GM10847 (cell line): ENCODE results near the gene HOXC5.

Experiments used
- POLR2A ChIP-seq: IDR thresholded peaks from 2 replicates; pipeline ENCODE4 v1.6.1; 2011; ENCODE audit not compliant: insufficient read length; ENCODE audit errors: extremely low read depth

HOXC5 gene

DNA sequence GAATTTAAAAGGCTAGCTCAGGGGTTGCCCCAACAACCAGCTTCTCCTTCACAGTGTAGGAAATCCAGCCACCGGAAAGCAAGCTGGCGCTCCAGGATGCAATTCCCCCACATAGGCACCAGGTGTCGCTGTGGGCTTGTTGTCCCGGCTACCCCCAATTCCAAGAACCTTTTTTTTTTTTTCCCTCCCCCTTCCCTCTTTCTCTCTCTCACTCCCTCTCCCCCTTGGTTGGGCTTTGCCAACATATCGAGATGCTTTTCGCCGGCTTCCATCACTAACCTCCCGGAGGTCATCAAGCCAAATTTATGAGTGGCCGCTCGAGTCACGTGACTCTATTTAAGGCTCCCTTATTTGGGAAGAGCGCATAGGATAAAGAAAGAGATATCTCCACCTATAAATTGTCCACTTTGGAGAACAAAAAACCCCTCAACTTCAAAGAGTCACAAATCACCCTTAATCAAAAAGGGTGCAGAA is at the start of gene HOXC5:
HOXC5 (plus strand) TSS at position 424 of the 474 bp plus-strand sequence. CDS start 73 bp downstream, outside the sequence.
- TF ChIP-seq POLR2A = no peak

DNA sequence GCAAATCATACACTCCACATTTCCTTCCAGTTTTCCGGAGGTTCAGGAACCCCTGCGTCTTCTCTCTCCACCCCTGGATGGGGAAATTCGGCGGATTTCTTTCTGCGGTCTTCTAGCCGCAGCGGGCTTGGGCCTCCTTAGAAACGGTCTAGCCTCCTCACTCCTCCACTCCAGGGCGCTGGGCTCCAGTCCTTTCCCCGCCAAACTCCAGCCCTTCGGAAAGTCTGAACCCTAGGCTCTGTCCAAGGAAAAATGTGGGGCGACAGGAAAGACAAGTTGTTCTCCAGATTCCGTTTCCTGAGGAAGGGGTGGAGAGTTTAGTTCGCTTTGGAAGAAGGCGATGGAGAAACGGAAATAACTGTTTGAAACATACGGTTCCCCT is 49.3 kb upstream of the HOXC5 start:
- no peak for TF ChIP-seq POLR2A

DNA sequence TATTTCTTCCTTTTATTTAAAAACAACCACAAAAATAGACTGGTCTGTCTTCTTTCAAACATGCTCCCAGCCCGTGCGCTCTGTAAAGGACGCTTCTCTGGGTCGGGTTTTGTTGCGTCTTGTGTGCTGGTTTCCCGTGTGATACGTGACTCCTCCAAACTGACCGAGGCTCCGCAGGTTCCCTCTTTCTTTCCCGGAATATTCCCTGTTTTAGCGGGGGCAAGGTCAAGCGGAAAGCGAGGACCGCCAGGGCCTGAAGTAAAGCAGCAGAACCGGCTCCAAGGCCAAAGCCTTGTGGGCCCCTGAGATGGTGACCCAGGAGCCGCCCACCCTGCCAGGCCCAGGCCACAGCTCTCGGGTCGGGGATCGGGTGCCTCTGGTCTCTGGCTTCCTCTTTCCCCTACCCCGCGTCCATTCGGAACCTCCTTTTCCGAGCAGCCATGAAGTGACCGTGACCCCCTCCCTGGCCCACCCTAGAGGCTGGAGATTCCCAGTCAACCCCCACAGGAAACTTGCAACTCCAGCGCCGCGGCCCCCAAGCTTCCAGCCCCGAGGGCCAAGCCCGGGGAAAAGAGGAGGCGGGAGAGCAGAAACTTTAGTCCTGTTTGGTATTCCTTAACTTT is 48.8 kb upstream of the HOXC5 start:
- TF ChIP-seq POLR2A = no peak

DNA sequence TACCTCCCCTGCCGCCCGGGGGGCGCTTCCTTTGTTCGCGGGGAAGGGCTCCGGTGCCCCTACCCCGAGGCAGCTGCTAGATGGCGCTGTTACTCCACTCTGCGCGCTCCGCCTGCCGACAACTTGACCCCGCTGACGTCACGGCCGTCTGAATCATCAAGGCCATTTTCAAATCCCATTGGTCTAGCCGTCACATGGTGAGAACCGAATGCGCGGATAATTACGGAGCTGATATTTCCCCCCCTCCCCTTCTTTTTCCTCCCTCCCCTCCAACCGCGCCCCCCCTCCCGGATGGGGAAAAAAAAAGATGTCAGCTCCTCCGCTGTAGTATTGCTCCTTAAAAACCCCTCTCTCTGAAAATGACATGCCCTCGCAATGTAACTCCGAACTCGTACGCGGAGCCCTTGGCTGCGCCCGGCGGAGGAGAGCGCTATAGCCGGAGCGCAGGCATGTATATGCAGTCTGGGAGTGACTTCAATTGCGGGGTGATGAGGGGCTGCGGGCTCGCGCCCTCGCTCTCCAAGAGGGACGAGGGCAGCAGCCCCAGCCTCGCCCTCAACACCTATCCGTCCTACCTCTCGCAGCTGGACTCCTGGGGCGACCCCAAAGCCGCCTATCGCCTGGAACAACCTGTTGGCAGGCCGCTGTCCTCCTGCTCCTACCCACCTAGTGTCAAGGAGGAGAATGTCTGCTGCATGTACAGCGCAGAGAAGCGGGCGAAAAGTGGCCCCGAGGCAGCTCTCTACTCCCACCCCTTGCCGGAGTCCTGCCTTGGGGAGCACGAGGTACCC is 47.8 kb upstream of the HOXC5 start, which contains the start of gene HOXC10:
HOXC10 (plus strand) TSS at position 246 of the 791 bp plus-strand sequence; CDS start at position 360, 114 bp downstream.
- TF ChIP-seq POLR2A = no peak

DNA sequence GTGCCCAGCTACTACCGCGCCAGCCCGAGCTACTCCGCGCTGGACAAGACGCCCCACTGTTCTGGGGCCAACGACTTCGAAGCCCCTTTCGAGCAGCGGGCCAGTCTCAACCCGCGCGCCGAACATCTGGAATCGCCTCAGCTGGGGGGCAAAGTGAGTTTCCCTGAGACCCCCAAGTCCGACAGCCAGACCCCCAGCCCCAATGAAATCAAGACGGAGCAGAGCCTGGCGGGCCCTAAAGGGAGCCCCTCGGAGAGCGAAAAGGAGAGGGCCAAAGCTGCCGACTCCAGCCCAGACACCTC is 47.2 kb upstream of the HOXC5 start:
- TF ChIP-seq POLR2A = no peak

DNA sequence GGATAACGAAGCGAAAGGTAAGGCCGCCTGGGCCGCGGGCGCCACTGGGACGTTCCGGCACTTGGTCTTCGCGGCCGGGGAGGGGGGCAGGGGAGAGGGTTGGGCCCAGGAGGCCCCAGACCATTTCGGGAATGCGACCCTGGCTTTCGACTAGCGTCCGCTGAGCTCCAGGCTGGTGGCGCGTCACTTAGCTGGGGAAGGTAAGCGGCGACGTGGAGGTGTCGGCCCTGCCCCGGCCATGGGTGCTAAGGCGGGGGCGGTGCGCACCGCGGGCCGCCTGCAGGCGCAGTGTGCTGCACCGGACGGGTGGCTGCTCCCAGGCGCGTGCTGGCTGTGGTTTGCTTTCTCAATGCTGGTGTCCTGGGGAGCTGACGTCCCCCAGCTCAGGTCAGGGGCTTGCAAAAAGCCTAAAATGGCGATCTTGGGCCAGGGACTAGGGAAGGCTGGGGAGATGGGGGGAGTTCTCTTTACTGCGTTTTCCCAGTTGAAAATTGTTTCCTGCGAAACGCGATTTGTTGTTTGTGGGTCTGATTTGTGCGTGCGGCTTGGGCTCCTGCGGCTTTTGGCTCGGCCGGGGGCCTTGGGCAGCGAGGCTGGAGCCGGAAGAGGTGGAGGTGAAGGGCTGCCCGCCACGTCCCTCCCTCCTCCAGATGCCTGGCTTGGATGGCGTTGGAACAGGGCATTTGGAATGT is 46.7 kb upstream of the HOXC5 start:
- TF ChIP-seq POLR2A = no peak

DNA sequence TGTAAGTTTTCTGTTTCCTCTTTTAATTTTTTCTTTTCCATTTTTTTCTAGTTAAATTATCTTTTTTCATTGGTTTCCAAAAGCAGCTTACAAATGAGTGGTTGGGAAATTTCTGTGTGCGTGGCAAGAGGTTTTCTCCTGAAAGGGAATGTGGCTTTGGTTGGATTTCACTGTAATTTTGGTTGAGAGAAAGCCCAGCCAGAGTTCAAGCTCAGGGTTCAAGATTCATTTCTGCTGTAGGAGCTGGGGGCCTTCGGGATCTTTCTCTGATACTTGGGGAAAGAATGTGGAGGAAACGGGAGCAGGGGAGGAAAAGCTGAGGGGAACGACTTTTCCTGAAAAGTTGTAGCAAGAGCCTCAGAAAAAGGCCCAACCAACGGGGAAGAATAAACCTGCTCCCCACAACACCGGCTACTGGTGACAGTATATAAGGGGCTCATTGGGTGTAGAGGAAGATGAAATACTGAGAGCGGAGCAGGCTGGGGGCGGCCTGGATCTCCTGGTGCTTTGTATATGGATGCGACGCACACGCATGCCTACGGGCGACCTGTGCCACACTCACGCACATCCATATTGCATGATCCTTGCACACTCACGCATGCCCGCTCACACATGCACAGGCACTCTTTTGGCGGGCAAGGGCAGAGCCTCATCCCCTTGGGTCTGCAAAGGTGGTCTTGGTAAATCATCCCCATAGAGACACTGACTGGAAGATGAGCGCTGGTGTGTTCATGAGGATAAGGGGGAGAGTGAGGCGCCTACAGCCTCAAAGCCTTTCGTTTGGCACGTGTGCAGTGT is 46.0 kb upstream of the HOXC5 start:
- TF ChIP-seq POLR2A = no peak

DNA sequence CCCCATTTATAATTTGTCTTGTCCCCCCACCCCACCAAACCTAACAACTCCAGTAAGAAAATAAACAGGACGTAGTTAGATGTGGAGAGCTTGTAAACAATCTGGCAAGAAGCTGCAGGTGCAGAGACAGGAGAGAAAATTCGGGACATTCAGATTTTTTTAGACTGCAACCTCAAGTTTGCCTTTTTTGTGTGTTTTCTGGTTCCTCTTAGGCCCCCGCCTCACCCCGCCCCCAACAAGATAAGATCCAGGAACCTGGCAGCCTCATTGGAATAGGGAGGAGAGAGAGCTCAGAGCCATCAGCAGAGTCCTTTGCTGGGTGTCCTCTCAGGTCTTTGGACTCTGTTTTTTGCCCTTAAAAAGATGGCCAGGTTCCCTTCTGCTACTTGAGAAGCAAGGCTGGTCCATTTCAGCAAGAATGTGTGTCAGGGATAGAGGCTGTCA is 45.0 kb upstream of the HOXC5 start:
- no peak for TF ChIP-seq POLR2A

DNA sequence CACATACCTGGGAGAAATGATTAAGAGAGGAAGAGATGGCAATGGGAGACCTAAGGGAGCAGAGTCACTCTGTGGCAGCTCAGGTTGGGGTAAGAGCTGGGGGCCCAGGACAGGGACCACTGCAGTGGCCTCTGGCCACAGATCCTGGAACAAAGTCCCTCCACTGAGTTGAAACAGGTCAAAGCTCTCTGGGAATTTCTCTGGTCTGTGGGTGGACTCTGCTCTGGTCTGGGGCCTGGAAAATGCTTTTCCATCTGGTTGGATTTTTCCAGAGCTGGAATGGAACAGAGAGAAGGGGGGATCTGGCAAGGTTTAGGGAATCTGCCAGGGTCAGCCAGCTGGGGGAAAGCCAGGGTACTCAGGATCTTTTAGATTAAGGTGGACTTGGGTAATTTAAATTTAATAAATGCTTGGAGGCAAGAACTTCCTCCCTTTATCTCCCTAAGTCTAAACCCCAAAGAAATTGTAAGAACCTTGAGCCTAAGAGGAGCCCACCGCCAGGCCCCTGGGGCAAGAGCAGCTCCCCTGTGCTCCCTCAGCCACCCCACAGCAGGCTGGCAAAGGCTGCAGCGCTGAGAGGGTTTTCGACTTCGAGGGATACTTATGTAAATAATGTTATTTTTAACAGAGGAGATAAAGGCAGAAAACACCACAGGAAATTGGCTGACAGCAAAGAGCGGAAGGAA is 44.2 kb upstream of the HOXC5 start:
- no peak for TF ChIP-seq POLR2A

DNA sequence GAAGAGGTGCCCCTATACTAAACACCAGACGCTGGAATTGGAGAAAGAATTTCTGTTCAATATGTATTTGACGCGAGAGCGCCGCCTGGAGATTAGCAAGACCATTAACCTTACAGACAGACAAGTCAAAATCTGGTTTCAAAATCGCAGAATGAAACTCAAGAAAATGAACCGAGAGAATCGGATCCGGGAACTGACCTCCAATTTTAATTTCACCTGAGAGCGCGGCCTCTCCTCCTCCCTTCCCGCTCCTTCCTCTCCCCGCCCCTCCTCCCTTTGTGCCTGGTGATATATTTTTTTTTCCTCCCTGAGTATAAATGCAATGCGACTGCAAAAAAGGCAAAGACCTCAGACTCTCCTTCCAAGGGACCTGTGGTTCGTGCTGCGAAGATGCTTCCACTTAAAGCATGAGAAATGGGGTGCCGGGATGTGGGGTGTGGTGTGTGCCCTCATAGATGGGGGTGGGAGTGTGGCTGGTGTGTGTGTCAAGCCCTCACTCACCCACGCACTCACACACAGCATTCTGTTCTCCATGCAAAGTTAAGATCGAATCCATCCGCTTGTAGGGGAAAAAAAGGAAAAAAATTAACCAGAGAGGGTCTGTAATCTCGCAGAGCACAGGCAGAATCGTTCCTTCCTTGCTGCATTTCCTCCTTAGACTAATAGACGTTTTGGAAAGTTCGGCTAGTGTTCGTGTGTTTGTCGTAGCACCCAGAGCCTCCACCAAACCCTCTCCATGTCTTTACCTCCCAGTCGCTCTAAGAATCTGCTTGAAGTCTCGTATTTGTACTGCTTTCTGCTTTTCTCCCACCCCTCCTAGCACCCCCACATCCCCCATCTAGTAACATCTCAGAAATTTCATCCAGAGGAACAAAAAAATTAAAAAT is 43.4 kb upstream of the HOXC5 start:
- no peak for TF ChIP-seq POLR2A

DNA sequence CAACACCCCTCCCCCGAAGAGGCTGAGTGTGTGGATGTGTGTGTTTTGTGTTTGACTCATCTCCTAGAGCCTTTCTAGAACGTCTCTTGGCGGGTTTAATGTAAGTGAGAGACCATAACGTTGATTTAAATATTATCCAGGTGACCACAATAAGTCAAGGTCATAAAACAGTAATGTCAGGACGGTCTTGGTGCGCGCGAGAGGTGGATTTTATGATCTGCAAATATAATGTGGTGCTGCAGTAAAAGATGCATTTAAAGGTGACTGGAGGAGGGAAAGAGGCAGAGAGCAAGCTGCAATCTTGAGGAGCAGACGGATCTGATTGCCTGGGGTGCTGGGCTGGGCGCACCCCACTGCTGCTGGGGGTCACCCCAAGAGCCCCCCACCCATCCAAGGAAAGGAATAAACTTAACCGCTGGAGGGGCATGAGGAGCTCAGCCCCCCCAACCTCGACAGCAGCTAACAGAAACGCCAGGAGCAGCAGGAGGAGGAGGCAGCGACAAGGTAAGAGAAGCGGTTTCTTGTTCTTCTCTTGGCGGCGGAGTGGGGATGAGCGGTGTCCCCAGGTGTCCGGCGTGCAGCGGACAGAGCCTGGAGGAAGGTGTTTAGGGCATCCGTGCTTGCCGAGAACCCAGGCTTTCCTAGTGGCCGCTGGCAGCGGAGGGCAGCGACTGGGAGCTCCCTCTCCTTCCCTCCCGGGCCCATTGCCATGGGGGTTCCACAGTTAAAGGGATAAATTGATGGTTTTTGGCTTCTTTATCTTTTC is 42.4 kb upstream of the HOXC5 start:
- TF ChIP-seq POLR2A = no peak

DNA sequence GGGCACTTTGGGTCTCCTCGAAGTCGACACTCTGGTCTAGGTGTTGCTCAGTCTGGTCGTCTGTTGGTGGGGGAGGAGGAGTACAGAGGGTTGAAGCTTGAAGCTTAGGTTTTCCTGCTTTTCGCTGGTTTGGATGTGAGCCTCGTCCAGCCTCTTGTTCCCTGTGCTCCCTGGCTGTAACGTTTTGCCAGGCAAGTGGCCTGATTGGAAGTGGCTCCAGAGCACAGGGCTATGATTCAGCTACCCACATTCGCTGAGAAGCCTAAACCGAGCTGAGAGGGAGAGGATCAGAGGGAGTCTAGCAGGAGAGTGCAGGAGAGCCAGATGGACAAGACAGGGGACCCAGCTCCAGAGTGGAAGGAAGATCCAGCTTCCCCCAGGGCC is 41.8 kb upstream of the HOXC5 start:
- TF ChIP-seq POLR2A = no peak

DNA sequence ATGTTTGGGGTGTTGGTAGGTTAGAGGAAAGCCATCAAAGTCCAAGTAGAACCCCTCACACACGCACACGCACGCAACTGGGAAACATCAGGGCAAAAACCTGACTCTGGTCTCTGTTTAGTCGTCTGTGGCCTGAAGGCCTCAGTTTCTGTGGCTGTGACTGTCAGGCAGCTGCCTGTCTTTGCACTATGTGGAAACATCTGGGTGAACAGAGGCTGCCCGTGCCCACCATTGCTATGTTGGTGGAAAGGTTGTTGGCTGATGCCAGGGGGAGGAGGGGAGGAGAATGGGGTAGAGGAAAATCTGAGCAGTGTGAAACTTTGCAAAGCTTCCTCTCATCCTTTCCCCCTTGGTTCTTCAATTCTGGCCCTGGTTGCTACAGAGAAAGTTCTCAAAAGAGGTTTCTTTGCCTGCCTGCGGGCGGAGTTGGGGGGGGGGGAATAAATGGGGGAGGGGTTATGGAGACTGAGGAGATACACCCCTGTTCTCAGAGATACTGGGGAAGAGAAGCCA is 40.4 kb upstream of the HOXC5 start:
- no peak for TF ChIP-seq POLR2A
